Transverse colon (tissue), 4 donors: ENCODE data around the gene BIRC6.

Source experiments
- POLR2A ChIP-seq: fragments of 450-650 bp; IDR thresholded peaks from one replicate; pipeline ENCODE4 v1.6.1; 2016; ENCODE audit warnings: antibody characterized with exemption, mild to moderate bottlenecking, moderate library complexity
- POLR2AphosphoS5 ChIP-seq, 3 donors: sonication (generic); formaldehyde crosslinking; IDR thresholded peaks; one replicate each; pipeline ENCODE4 v1.6.1; 2016; ENCODE audit warnings: antibody characterized with exemption in 3 of 3
- TF ChIP-seq, protein P1 (sequence below), 5 experiments: fragments of 200-600 bp in 3 of 5; fragments of 450-650 bp in 2 of 5; sonication (generic) in 3 of 5; IDR thresholded peaks; 1 replicate in 2 of 5; 2 replicates in 3 of 5; pipeline ENCODE4 v1.5.1; 2016 to 2017; ENCODE audit warnings: antibody characterized with exemption in 5 of 5, inconsistent platforms in 3 of 5, mild to moderate bottlenecking in 2 of 5, moderate library complexity in 1 of 5

DNA sequence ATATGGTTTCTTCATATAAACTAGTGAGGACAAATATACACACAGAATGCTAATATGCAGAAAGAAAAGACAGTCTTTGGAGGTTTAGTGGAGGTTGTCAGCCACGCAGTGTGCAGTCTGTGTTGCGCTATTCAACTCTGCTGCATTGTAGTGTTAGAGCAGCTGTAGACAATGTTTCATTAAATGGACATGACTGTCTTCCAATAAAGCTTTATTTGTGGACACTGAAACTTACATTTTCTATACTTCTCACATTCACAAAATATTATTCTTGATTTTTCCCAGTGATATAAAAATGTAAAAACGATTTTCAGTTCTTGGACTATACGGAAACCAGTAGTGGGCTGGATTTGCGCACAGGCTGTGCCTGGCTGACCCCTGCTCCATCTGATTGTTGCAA lies 284.4 kb downstream of the BIRC6 start:
- TF ChIP-seq, protein P1, sequence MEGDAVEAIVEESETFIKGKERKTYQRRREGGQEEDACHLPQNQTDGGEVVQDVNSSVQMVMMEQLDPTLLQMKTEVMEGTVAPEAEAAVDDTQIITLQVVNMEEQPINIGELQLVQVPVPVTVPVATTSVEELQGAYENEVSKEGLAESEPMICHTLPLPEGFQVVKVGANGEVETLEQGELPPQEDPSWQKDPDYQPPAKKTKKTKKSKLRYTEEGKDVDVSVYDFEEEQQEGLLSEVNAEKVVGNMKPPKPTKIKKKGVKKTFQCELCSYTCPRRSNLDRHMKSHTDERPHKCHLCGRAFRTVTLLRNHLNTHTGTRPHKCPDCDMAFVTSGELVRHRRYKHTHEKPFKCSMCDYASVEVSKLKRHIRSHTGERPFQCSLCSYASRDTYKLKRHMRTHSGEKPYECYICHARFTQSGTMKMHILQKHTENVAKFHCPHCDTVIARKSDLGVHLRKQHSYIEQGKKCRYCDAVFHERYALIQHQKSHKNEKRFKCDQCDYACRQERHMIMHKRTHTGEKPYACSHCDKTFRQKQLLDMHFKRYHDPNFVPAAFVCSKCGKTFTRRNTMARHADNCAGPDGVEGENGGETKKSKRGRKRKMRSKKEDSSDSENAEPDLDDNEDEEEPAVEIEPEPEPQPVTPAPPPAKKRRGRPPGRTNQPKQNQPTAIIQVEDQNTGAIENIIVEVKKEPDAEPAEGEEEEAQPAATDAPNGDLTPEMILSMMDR (IDR thresholded peaks at IDR 0.05): no peak
- TF ChIP-seq POLR2AphosphoS5 (IDR thresholded peaks at IDR 0.05): no peak
- TF ChIP-seq POLR2A: no peak
